ENCODE results near the gene CPA1. TPM values are rescaled to one million over a fixed set of nuclear protein-coding genes. Genes with fewer than 3 reads are reported as not detected.
A peak's percentile ranks its signal among the peaks of the same experiment; 100 is the strongest.

Gene CPA1
- total RNA-seq, 5 donors from 2014 or later (not counting 1 experiment from before 2014, with no cell fraction given), result 15.8 to 22.5 (median 16.0) TPM; not detected in 2

DNA sequence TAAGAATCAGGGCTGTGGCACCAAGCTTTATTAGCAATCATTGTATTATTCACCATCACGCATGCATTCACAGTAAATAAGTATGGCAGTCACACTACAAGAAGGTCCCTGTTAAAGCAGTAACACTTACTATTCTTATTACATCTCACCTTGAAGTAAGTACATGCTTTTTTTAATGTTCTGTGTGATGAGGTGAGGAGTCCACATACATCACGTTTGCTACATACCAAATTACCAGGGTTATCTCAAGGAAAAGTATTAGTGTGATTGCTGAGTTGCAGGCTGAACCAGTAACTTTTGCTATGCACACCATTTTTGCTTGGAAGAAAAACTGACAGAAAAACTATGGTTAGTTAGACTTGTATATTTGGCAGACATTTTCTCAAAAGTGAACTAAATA lies 24.7 kb downstream of the CPA1 start:
- H3K36me3 Mint-ChIP-seq, result peaks cover 34% of the 10 kb centered on the region
- no peaks in the 10 kb centered on the region for H3K27me3 Mint-ChIP-seq
- POLR2A ChIA-PET, result no interaction called here

DNA sequence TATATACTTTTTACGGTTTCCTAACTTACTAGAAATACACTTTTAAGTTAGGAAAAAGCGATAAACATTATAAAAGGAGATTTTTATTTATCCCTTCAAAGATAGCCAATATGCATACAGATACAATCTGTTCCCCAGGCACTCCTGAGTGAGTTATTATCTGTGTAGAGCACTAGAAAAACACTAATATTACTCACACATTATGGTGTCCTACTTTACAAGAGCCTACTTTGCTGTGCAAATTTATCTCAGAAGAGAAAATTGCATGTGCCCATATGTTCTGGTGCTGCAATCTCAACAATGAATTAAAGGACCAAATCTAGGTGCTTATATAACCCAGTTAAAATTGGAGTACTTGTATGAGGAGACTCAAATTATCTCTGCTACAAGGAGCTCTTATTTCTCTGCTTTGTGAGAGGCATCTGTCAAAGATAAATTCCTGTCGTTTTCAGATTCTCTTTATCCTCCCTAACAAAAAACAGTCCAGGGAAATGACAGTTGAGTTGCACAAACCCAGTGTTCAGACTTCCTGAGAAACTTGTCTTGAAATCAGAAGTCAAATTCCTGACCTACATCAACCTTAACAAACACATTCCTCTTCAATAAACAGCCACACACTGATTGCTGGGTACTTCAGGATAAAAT lies 28.9 kb downstream of the CPA1 start:
- no peak for DNase-seq
- H3K4me1 Mint-ChIP-seq, result peaks cover 8 to 41% (median 35%) of the 10 kb centered on the region in 3 donors
- Histone ChIP-seq H3K4me3 (ENCODE audit: control insufficient read depth in 1 of 2, extremely low read depth in 1 of 2, low read length in 1 of 2) (no peak overlapping the region), H3K9me3 (no peaks in the 10 kb centered on the region), H3K36me3 (ENCODE audit: control insufficient read depth in 2 of 2, extremely low read depth in 1 of 2, insufficient read depth in 1 of 2, low read length in 1 of 2) (no peaks in the 10 kb centered on the region), H3K27ac (ENCODE audit: low read length) (no peak overlapping the region), H3K27me3 (replicated peaks in 1 of 2; ENCODE audit: control insufficient read depth in 2 of 2, extremely low read depth in 1 of 2, insufficient read depth in 2 of 2, low read length in 1 of 2) (no peaks in the 10 kb centered on the region), H3K4me1 (ENCODE audit: control insufficient read depth in 1 of 2, extremely low read depth in 1 of 2, insufficient read depth in 2 of 2, low read length in 2 of 2) (peaks cover 2 to 29% of the 10 kb centered on the region in 2 experiments)
- ATAC-seq (replicated peaks in 1 of 4), result no peak
- no peaks in the 10 kb centered on the region for H3K9me3 Mint-ChIP-seq
- H3K36me3 Mint-ChIP-seq, result peaks cover 18% of the 10 kb centered on the region
- 40% methylated on average over 1 of the region's 3 CpGs for WGBS (ENCODE audit: insufficient coverage)
- ChIA-PET POLR2A (no interaction called here), CTCF (no interaction called here)
- peak overlapping the region in 1 of 2 donors; percentile 61 for H3K27ac Mint-ChIP-seq
- no peak overlapping the region for H3K4me3 Mint-ChIP-seq
- H3K27me3 Mint-ChIP-seq, result no peaks in the 10 kb centered on the region

More for the DNA sequence above, 24.7 kb downstream of the CPA1 start:
- ATAC-seq (replicated peaks in 1 of 4), result no peak
- H3K4me1 ChIP-seq (ENCODE audit: control insufficient read depth in 1 of 2, extremely low read depth in 1 of 2, insufficient read depth in 2 of 2, low read length in 2 of 2), result peaks cover 0 to 2% of the 10 kb centered on the region in 2 experiments
- H3K27me3 ChIP-seq (replicated peaks in 1 of 2; ENCODE audit: control insufficient read depth in 2 of 2, extremely low read depth in 1 of 2, insufficient read depth in 2 of 2, low read length in 1 of 2), result no peaks in the 10 kb centered on the region
- H3K9me3 ChIP-seq, result no peaks in the 10 kb centered on the region
- no peak overlapping the region for H3K4me3 Mint-ChIP-seq
- H3K36me3 ChIP-seq (ENCODE audit: control insufficient read depth in 2 of 2, extremely low read depth in 1 of 2, insufficient read depth in 1 of 2, low read length in 1 of 2), result peaks cover 8 to 9% of the 10 kb centered on the region in 2 donors
- H3K9me3 Mint-ChIP-seq, result no peaks in the 10 kb centered on the region
- DNase-seq, result no peak
- H3K4me1 Mint-ChIP-seq, result peaks cover 0 to 10% (median under 1%) of the 10 kb centered on the region in 3 donors
- 100% methylated on average over 1 of the region's 2 CpGs for WGBS (ENCODE audit: insufficient coverage)
- H3K4me3 ChIP-seq (ENCODE audit: control insufficient read depth in 1 of 2, extremely low read depth in 1 of 2, low read length in 1 of 2), result no peak overlapping the region
- CTCF ChIA-PET, result interaction anchor here in 1 of 2 donors (1.0 kb wide), 1 partner anchor 13 kb away, joined by 7 read pairs; no protein-coding TSS in a partner anchor
- H3K27ac ChIP-seq (ENCODE audit: low read length), result no peak overlapping the region
- H3K27ac Mint-ChIP-seq, result no peak overlapping the region

DNA sequence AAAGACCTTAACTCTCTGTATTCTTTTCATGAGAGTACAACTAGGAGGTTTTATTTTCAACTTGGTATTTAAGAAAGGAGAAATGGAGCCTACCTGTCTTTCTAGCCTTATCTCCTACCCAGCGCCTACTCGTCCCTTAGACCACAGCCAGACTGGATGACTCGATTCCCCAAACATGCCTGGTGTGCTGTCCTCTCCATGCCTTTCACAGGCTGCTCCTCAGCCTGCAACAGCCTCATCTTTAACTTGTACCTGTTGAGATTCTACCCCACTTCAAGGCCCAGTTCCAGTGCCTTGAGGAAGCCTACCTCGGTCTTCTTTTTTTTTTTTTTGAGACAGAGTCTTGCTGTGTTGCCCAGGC lies 29.4 kb downstream of the CPA1 start:
- H3K27ac Mint-ChIP-seq, result peak overlapping the region in 1 of 2 donors; percentile 61
- H3K36me3 ChIP-seq (ENCODE audit: control insufficient read depth in 2 of 2, extremely low read depth in 1 of 2, insufficient read depth in 1 of 2, low read length in 1 of 2), result no peaks in the 10 kb centered on the region

DNA sequence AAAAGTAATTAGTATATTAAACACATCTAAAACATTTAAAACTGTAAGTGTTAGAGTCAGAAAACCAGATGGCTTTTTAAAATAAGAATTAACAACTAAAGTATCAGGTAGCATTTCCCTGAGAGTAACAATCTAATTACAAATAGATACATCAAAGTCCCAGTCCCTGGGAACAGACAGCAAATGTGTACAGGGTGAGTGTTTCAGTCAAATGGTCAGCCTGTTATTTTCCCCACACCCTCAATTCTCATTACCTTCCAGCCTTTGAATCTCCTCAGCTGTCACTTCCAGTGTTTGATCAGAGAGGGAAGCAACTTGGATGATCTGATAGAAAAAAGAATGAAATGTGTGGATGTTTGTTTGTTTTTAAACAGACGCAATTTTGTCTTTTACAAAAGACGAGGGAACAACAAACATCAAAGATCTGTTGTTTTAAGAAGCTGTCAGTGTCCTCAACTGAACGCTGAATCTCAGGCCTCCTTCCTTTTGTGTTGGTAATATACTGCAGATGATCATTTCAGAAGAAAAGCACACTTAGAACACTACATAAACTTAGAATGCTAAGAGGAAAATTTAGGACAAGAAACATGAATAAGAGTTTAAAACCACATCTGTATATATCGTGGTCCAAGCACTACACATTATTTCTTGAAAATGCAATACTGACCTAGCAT lies 30.7 kb downstream of the CPA1 start:
- DNase-seq, result no peak
- H3K27ac Mint-ChIP-seq, result peak overlapping the region in 1 of 2 donors; percentile 84
- peaks cover 18% of the 10 kb centered on the region for H3K36me3 Mint-ChIP-seq
- Histone ChIP-seq H3K4me3 (ENCODE audit: control insufficient read depth in 1 of 2, extremely low read depth in 1 of 2, low read length in 1 of 2) (no peak overlapping the region), H3K4me1 (ENCODE audit: control insufficient read depth in 1 of 2, extremely low read depth in 1 of 2, insufficient read depth in 2 of 2, low read length in 2 of 2) (peaks cover 8 to 47% of the 10 kb centered on the region in 2 experiments), H3K36me3 (ENCODE audit: control insufficient read depth in 2 of 2, extremely low read depth in 1 of 2, insufficient read depth in 1 of 2, low read length in 1 of 2) (no peaks in the 10 kb centered on the region), H3K27me3 (replicated peaks in 1 of 2; ENCODE audit: control insufficient read depth in 2 of 2, extremely low read depth in 1 of 2, insufficient read depth in 2 of 2, low read length in 1 of 2) (no peaks in the 10 kb centered on the region), H3K27ac (ENCODE audit: low read length) (no peak overlapping the region), H3K9me3 (no peaks in the 10 kb centered on the region)
- no peaks in the 10 kb centered on the region for H3K27me3 Mint-ChIP-seq
- WGBS (ENCODE audit: insufficient coverage), result no CpG with 5 or more reads among the region's 4 CpGs
- no peak overlapping the region for H3K4me3 Mint-ChIP-seq
- no peaks in the 10 kb centered on the region for H3K9me3 Mint-ChIP-seq
- H3K4me1 Mint-ChIP-seq, result peaks cover 25 to 57% (median 53%) of the 10 kb centered on the region in 3 donors
- CTCF ChIA-PET, result no interaction called here
- POLR2A ChIA-PET, result no interaction called here
- ATAC-seq (replicated peaks in 1 of 4), result no peak

More for the DNA sequence above, 29.4 kb downstream of the CPA1 start:
- DNase-seq, result no peak
- ChIA-PET POLR2A (no interaction called here), CTCF (no interaction called here)
- Mint-ChIP-seq H3K36me3 (peaks cover 18% of the 10 kb centered on the region), H3K4me3 (no peak overlapping the region), H3K4me1 (peaks cover 13 to 46% (median 40%) of the 10 kb centered on the region in 3 donors), H3K9me3 (no peaks in the 10 kb centered on the region), H3K27me3 (no peaks in the 10 kb centered on the region)
- Histone ChIP-seq H3K27ac (ENCODE audit: low read length) (no peak overlapping the region), H3K4me3 (ENCODE audit: control insufficient read depth in 1 of 2, extremely low read depth in 1 of 2, low read length in 1 of 2) (no peak overlapping the region), H3K9me3 (no peaks in the 10 kb centered on the region), H3K27me3 (replicated peaks in 1 of 2; ENCODE audit: control insufficient read depth in 2 of 2, extremely low read depth in 1 of 2, insufficient read depth in 2 of 2, low read length in 1 of 2) (no peaks in the 10 kb centered on the region), H3K4me1 (ENCODE audit: control insufficient read depth in 1 of 2, extremely low read depth in 1 of 2, insufficient read depth in 2 of 2, low read length in 2 of 2) (peaks cover 3 to 34% of the 10 kb centered on the region in 2 experiments)
- no peak for ATAC-seq (replicated peaks in 1 of 4)
- WGBS (ENCODE audit: insufficient coverage), result 93% methylated on average over 4 of the region's 4 CpGs

DNA sequence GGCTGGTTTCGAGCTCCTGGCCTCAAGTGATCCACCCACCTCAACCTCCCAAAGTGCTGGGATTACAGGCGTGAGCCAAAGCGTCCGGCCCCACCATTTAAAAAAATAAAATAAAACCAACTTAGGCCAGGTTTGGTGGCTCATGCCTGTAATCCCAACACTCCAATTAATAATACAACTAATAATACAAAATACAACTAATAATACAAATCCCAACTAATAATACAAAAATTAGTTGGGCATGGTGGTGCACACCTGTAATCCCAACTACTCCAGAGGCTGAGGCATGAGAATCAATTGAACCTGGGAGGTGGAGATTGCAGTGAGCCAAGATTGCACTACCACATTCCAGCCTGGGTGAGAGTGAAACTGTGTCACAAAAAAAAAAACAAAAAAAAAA lies 32.9 kb downstream of the CPA1 start:
- no CpG with 5 or more reads among the region's 4 CpGs for WGBS (ENCODE audit: insufficient coverage)
- Histone ChIP-seq H3K4me3 (ENCODE audit: control insufficient read depth in 1 of 2, extremely low read depth in 1 of 2, low read length in 1 of 2) (no peak overlapping the region), H3K27me3 (replicated peaks in 1 of 2; ENCODE audit: control insufficient read depth in 2 of 2, extremely low read depth in 1 of 2, insufficient read depth in 2 of 2, low read length in 1 of 2) (no peaks in the 10 kb centered on the region), H3K4me1 (ENCODE audit: control insufficient read depth in 1 of 2, extremely low read depth in 1 of 2, insufficient read depth in 2 of 2, low read length in 2 of 2) (peaks cover 19 to 65% of the 10 kb centered on the region in 2 experiments), H3K9me3 (no peaks in the 10 kb centered on the region), H3K27ac (ENCODE audit: low read length) (no peak overlapping the region), H3K36me3 (ENCODE audit: control insufficient read depth in 2 of 2, extremely low read depth in 1 of 2, insufficient read depth in 1 of 2, low read length in 1 of 2) (no peaks in the 10 kb centered on the region)
- H3K36me3 Mint-ChIP-seq, result peaks cover 18% of the 10 kb centered on the region
- peaks cover 47 to 78% (median 75%) of the 10 kb centered on the region in 3 donors for H3K4me1 Mint-ChIP-seq
- ATAC-seq (replicated peaks in 1 of 4) (no peak), DNase-seq (no peak)
- POLR2A ChIA-PET, result interaction anchor here in 1 of 2 donors (0.7 kb wide), 1 partner anchor 322 kb away, joined by 3 read pairs; no protein-coding TSS in a partner anchor
- H3K27me3 Mint-ChIP-seq, result no peaks in the 10 kb centered on the region
- H3K27ac Mint-ChIP-seq, result peak overlapping the region in 1 of 2 donors; percentile 62
- H3K4me3 Mint-ChIP-seq, result no peak overlapping the region
- H3K9me3 Mint-ChIP-seq, result no peaks in the 10 kb centered on the region
- CTCF ChIA-PET, result interaction anchor here (0.6 to 0.7 kb wide), 2 partner anchors 281 to 1040 kb away, joined by 3 read pairs; no protein-coding TSS in a partner anchor

DNA sequence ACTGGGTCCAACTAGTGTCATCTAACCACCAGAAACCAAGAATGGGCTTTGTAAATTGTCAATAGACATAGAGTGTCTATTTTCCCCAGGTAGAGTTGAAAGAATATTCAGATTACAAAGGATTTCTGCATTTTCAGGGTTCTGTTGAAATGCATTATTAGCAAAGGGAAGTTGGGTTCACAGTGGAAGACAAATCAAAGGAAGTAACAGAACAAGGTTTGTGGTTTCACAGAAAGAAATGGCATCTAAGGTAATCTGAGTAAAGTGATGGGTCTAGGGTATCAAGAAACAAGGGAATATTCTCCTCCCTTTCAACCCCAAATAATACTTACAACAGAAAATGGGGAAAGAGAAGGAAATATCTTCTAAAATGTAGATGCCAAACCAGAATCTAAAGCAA lies 34.7 kb downstream of the CPA1 start:
- Histone ChIP-seq H3K9me3 (no peaks in the 10 kb centered on the region), H3K4me3 (ENCODE audit: control insufficient read depth in 1 of 2, extremely low read depth in 1 of 2, low read length in 1 of 2) (peak overlapping the region in 1 of 2 donors; percentile 51), H3K27me3 (replicated peaks in 1 of 2; ENCODE audit: control insufficient read depth in 2 of 2, extremely low read depth in 1 of 2, insufficient read depth in 2 of 2, low read length in 1 of 2) (no peaks in the 10 kb centered on the region), H3K36me3 (ENCODE audit: control insufficient read depth in 2 of 2, extremely low read depth in 1 of 2, insufficient read depth in 1 of 2, low read length in 1 of 2) (no peaks in the 10 kb centered on the region), H3K27ac (ENCODE audit: low read length) (peak overlapping the region; percentile 16), H3K4me1 (ENCODE audit: control insufficient read depth in 1 of 2, extremely low read depth in 1 of 2, insufficient read depth in 2 of 2, low read length in 2 of 2) (peaks cover 27 to 81% of the 10 kb centered on the region in 2 experiments)
- Mint-ChIP-seq H3K27ac (peak overlapping the region; percentile 60 to 76), H3K4me1 (peaks cover 62 to 87% (median 87%) of the 10 kb centered on the region in 3 donors), H3K4me3 (peak overlapping the region in 2 of 3 donors; percentile 4 to 48), H3K36me3 (peaks cover 13% of the 10 kb centered on the region), H3K27me3 (no peaks in the 10 kb centered on the region), H3K9me3 (no peaks in the 10 kb centered on the region)
- ATAC-seq (replicated peaks in 1 of 4) (peak; percentile 54 to 64 (median 55)), DNase-seq (peak in 1 of 35 experiments; percentile 37)
- POLR2A ChIA-PET, result no interaction called here
- CTCF ChIA-PET, result no interaction called here

Measured in T-cell (primary cell).